HCT116 (cell line): ENCODE data around the gene SPSB1.

Experiments used
- CEBPB ChIP-seq: IDR thresholded peaks from 2 replicates; pipeline ENCODE4 v1.6.1; 2012; ENCODE audit warnings: low read depth
- CTCF ChIP-seq, 3 experiments: fragments of 200-600 bp in 1 of 3; sonication (generic) in 1 of 3; IDR thresholded peaks in 2 of 3; conservative IDR thresholded peaks in 1 of 3; 2 replicates each; pipeline ENCODE4 v1.5.1; 2012 to 2017; ENCODE audit warnings: low read depth in 2 of 3, low read length in 2 of 3, antibody characterized with exemption in 1 of 3, borderline replicate concordance in 1 of 3, control low read depth in 1 of 3, mild to moderate bottlenecking in 1 of 3, mixed read lengths in 1 of 3, mixed run types in 1 of 3, moderate library complexity in 1 of 3; ENCODE audit not compliant: insufficient read depth in 1 of 3
- EGR1 ChIP-seq: IDR thresholded peaks from 2 replicates; pipeline ENCODE4 v1.6.1; 2012; ENCODE audit warnings: low read depth
- EZH2 ChIP-seq: fragments of 200-600 bp; sonication (generic); IDR thresholded peaks from 2 replicates; pipeline ENCODE4 v1.6.1; 2017; ENCODE audit warnings: antibody characterized with exemption, mixed run types
- EZH2phosphoT487 ChIP-seq: fragments of 200-600 bp; IDR thresholded peaks from 2 replicates; pipeline ENCODE4 v1.6.1; 2018; ENCODE audit warnings: antibody characterized with exemption, borderline replicate concordance
- JUND ChIP-seq: IDR thresholded peaks from 2 replicates; pipeline ENCODE4 v1.6.1; 2012
- MAX ChIP-seq: IDR thresholded peaks from 2 replicates; pipeline ENCODE4 v1.6.1; 2012
- POLR2A ChIP-seq: IDR thresholded peaks from 2 replicates; pipeline ENCODE4 v1.7.0; 2011; ENCODE audit warnings: borderline replicate concordance; ENCODE audit not compliant: insufficient read depth, insufficient read length; ENCODE audit errors: extremely low read depth
- POLR2AphosphoS5 ChIP-seq: IDR thresholded peaks from 2 replicates; pipeline ENCODE4 v1.6.1; 2011; ENCODE audit warnings: mild to moderate bottlenecking, low read depth, low read length, moderate library complexity
- RAD21 ChIP-seq: IDR thresholded peaks from 2 replicates; pipeline ENCODE4 v1.6.1; 2012; ENCODE audit warnings: low read depth, mild to moderate bottlenecking
- ZFX ChIP-seq: fragments of 450-650 bp; IDR thresholded peaks from 2 replicates; pipeline ENCODE4 v1.6.1; 2017
- TF ChIP-seq, protein P1 (sequence below): IDR thresholded peaks from 2 replicates; pipeline ENCODE4 v1.6.1; 2012
- TF ChIP-seq, protein P2 (sequence below): IDR thresholded peaks from 2 replicates; pipeline ENCODE4 v1.6.1; 2011; ENCODE audit warnings: mild to moderate bottlenecking, low read length, moderate library complexity; ENCODE audit not compliant: insufficient replicate concordance; ENCODE audit errors: extremely low read depth
- TF ChIP-seq, protein P3 (sequence below): IDR thresholded peaks from 2 replicates; pipeline ENCODE4 v1.6.1; 2012; ENCODE audit warnings: low read depth

DNA sequence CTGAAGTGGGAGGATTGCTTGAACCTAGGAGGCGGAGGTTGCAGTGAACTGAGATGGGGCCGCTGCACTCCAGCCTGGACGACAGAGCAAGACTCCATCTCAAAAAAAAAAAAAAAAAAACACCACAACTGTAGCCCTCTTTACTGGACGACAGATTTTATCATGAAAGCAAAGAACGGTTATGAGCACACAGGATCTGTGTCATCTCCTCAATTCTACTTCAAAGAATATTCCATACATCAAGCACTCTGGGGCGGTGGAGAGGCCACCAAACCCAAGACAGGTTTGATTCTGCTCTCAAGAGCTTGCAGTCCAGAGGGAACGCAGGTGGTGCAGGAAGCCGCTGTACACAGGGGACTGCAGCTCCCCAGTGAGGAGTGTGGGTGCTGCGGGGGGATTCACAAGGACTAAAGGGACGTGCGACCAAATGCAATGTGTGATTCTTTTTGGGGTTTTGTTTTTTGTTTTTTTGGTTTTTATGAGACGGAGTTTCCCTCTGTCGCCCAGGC is 110.1 kb downstream of the SPSB1 start:
- no peak for TF ChIP-seq CTCF (IDR thresholded peaks at IDR 0.05 in 2 of 3, conservative IDR thresholded peaks at IDR 0.05 in 1 of 3; ENCODE audit: borderline replicate concordance in 1 of 3, insufficient read depth in 1 of 3, low read depth in 2 of 3, low read length in 2 of 3)
- TF ChIP-seq, protein P1, sequence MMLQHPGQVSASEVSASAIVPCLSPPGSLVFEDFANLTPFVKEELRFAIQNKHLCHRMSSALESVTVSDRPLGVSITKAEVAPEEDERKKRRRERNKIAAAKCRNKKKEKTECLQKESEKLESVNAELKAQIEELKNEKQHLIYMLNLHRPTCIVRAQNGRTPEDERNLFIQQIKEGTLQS = no peak
- TF ChIP-seq POLR2A = no peak
- no peak for TF ChIP-seq POLR2AphosphoS5
- no peak for TF ChIP-seq EZH2phosphoT487
- TF ChIP-seq MAX = no peak
- no peak for TF ChIP-seq ZFX
- no peak for TF ChIP-seq EZH2
- TF ChIP-seq RAD21 = no peak
- TF ChIP-seq JUND = no peak
- no peak for TF ChIP-seq EGR1
- no peak for TF ChIP-seq CEBPB
- TF ChIP-seq, protein P2, sequence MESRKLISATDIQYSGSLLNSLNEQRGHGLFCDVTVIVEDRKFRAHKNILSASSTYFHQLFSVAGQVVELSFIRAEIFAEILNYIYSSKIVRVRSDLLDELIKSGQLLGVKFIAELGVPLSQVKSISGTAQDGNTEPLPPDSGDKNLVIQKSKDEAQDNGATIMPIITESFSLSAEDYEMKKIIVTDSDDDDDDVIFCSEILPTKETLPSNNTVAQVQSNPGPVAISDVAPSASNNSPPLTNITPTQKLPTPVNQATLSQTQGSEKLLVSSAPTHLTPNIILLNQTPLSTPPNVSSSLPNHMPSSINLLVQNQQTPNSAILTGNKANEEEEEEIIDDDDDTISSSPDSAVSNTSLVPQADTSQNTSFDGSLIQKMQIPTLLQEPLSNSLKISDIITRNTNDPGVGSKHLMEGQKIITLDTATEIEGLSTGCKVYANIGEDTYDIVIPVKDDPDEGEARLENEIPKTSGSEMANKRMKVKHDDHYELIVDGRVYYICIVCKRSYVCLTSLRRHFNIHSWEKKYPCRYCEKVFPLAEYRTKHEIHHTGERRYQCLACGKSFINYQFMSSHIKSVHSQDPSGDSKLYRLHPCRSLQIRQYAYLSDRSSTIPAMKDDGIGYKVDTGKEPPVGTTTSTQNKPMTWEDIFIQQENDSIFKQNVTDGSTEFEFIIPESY = no peak
- TF ChIP-seq, protein P3, sequence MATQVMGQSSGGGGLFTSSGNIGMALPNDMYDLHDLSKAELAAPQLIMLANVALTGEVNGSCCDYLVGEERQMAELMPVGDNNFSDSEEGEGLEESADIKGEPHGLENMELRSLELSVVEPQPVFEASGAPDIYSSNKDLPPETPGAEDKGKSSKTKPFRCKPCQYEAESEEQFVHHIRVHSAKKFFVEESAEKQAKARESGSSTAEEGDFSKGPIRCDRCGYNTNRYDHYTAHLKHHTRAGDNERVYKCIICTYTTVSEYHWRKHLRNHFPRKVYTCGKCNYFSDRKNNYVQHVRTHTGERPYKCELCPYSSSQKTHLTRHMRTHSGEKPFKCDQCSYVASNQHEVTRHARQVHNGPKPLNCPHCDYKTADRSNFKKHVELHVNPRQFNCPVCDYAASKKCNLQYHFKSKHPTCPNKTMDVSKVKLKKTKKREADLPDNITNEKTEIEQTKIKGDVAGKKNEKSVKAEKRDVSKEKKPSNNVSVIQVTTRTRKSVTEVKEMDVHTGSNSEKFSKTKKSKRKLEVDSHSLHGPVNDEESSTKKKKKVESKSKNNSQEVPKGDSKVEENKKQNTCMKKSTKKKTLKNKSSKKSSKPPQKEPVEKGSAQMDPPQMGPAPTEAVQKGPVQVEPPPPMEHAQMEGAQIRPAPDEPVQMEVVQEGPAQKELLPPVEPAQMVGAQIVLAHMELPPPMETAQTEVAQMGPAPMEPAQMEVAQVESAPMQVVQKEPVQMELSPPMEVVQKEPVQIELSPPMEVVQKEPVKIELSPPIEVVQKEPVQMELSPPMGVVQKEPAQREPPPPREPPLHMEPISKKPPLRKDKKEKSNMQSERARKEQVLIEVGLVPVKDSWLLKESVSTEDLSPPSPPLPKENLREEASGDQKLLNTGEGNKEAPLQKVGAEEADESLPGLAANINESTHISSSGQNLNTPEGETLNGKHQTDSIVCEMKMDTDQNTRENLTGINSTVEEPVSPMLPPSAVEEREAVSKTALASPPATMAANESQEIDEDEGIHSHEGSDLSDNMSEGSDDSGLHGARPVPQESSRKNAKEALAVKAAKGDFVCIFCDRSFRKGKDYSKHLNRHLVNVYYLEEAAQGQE = no peak
